Measurements from ENCODE around the gene ZNF480.

GRCh38 chr19:52291781-52292180, 5.2 kb upstream of the ZNF480 start:
- no peak for TF ChIP-seq GATA1 (IDR thresholded peaks at IDR 0.05; ENCODE audit: low read depth, low read length)
- TF ChIP-seq POLR2A (IDR thresholded peaks at IDR 0.05; ENCODE audit: low read length), result no peak
